Endothelial cell of umbilical vein (primary cell): Measurements from ENCODE around the gene CCSER1. TPM values are rescaled to one million over a fixed set of nuclear protein-coding genes. Genes with fewer than 3 reads are reported as not detected.

Source experiments
- BruUV-seq: library from RNA; stranded (reverse); fragments of 400-500 nt; replicated peaks from 2 replicates; lab custom pipeline; 2021; lab: Mats Ljungman, UMichigan
- CTCF ChIA-PET: fragments of 300-600, 350-600 bp; sonication (Branson Sonifier 250); formaldehyde crosslinking; loops from one replicate; lab custom pipeline; 2021; ENCODE audit warnings: antibody characterized with exemption, inconsistent platforms; lab: Charles Lee
- POLR2A ChIA-PET: fragments of 300-600, 350-600 bp; sonication (Branson Sonifier 250); formaldehyde crosslinking; loops from one replicate; lab custom pipeline; 2021; ENCODE audit warnings: antibody characterized with exemption, inconsistent platforms; lab: Charles Lee
- DNase-seq: peaks from one replicate; pipeline ENCODE4 v3.0.0-alpha.2; 2011; ENCODE audit warnings: low read depth, low spot score
- FAIRE-seq: peaks from 2 replicates; lab custom pipeline; 2011; peaks lifted over from hg19 to GRCh38; lab: Jason Lieb, UNC
- H2AFZ ChIP-seq: 2 replicates; pipeline ENCODE4 v1.6.0; 2012; ENCODE audit warnings: low read depth, low read length, control low read depth, inconsistent platforms
- H3K27ac ChIP-seq: 2 replicates; pipeline ENCODE4 v1.5.1; 2011; ENCODE audit warnings: low read depth, mild to moderate bottlenecking, control low read depth, low read length, moderate library complexity; ENCODE audit not compliant: insufficient read depth
- H3K27me3 ChIP-seq, 2 experiments: 2 replicates each; pipeline versions ENCODE4 v1.6.0 to v1.6.1; 2011; ENCODE audit warnings: low read length in 2 of 2, mixed read lengths in 1 of 2; ENCODE audit not compliant: control insufficient read depth in 2 of 2, insufficient read depth in 2 of 2
- H3K36me3 ChIP-seq, 2 experiments: 2 replicates in 1 of 2; 3 replicates in 1 of 2; pipeline ENCODE4 v1.5.1; 2011; ENCODE audit warnings: low read length in 2 of 2, mild to moderate bottlenecking in 1 of 2, moderate library complexity in 1 of 2; ENCODE audit not compliant: control insufficient read depth in 2 of 2, insufficient read depth in 2 of 2; ENCODE audit errors: extremely low read depth in 1 of 2
- H3K4me1 ChIP-seq: 3 replicates; pipeline ENCODE4 v1.5.1; 2011; ENCODE audit warnings: mild to moderate bottlenecking, low read length; ENCODE audit not compliant: control insufficient read depth, insufficient read depth; ENCODE audit errors: extremely low read depth
- H3K4me2 ChIP-seq: 2 replicates; pipeline ENCODE4 v1.6.1; 2011; ENCODE audit warnings: low read length, control low read depth, mixed read lengths; ENCODE audit not compliant: insufficient read depth
- H3K4me3 ChIP-seq, 3 experiments: fragments of 200-600 bp in 1 of 3; sonication (generic), shearing (Covaris generic) in 1 of 3; replicated peaks in 1 of 3; 2 replicates each; pipeline ENCODE4 v1.5.1; 2011 to 2016; ENCODE audit warnings: control low read depth in 3 of 3, low read length in 3 of 3, mild to moderate bottlenecking in 2 of 3, inconsistent platforms in 1 of 3, low read depth in 1 of 3, moderate library complexity in 1 of 3; ENCODE audit not compliant: insufficient read depth in 1 of 3
- H3K79me2 ChIP-seq: 2 replicates; pipeline ENCODE4 v1.6.0; 2012; ENCODE audit warnings: low read length, inconsistent platforms; ENCODE audit not compliant: control insufficient read depth, insufficient read depth
- H3K9ac ChIP-seq: replicated peaks from 2 replicates; pipeline ENCODE3; 2011; ENCODE audit warnings: low read length, control low read depth; ENCODE audit not compliant: insufficient read depth; ENCODE audit errors: extremely low read depth
- H3K9me1 ChIP-seq: replicated peaks from 3 replicates; pipeline ENCODE4 v1.6.0; 2011; ENCODE audit warnings: mild to moderate bottlenecking, low read length; ENCODE audit not compliant: control insufficient read depth, insufficient read depth; ENCODE audit errors: extremely low read depth
- H3K9me3 ChIP-seq: replicated peaks from 2 replicates; pipeline ENCODE4 v1.5.1; 2012; ENCODE audit warnings: low read length, inconsistent platforms; ENCODE audit not compliant: control insufficient read depth, insufficient read depth
- H4K20me1 ChIP-seq: replicated peaks from 2 replicates; pipeline ENCODE3; 2011; ENCODE audit warnings: mild to moderate bottlenecking, low read length; ENCODE audit not compliant: control insufficient read depth, insufficient read depth; ENCODE audit errors: extremely low read depth
- CTCF ChIP-seq, 2 donors: IDR thresholded peaks; 1 replicate in 1 of 2; 2 replicates in 1 of 2; pipeline ENCODE4 v1.5.1; 2011; ENCODE audit warnings: low read length in 2 of 2, mild to moderate bottlenecking in 2 of 2, moderate library complexity in 2 of 2, control low read depth in 1 of 2, inconsistent platforms in 1 of 2, low read depth in 1 of 2; ENCODE audit not compliant: insufficient read depth in 1 of 2; ENCODE audit errors: extremely low read depth in 1 of 2
- EZH2 ChIP-seq: IDR thresholded peaks from 2 replicates; pipeline ENCODE4 v1.6.1; 2012; ENCODE audit warnings: borderline replicate concordance, low read depth, mild to moderate bottlenecking, moderate library complexity, low read length, inconsistent platforms; ENCODE audit not compliant: severe bottlenecking
- FOS ChIP-seq: IDR thresholded peaks from 2 replicates; pipeline ENCODE4 v1.6.1; 2011; ENCODE audit warnings: mild to moderate bottlenecking, low read length, moderate library complexity, borderline replicate concordance; ENCODE audit not compliant: insufficient read depth
- GATA2 ChIP-seq: IDR thresholded peaks from 2 replicates; pipeline ENCODE4 v1.7.0; 2011; ENCODE audit warnings: low read depth, mild to moderate bottlenecking, moderate library complexity, mixed read lengths, low read length; ENCODE audit not compliant: insufficient read length, insufficient read depth
- JUN ChIP-seq: IDR thresholded peaks from 2 replicates; pipeline ENCODE4 v1.6.1; 2011; ENCODE audit warnings: borderline replicate concordance, low read depth; ENCODE audit not compliant: insufficient read length, insufficient read depth
- MAX ChIP-seq: IDR thresholded peaks from 2 replicates; pipeline ENCODE4 v1.6.1; 2011; ENCODE audit not compliant: insufficient read depth, insufficient read length
- MYC ChIP-seq: IDR thresholded peaks from one replicate; pipeline ENCODE4 v1.6.1; 2011; ENCODE audit warnings: mild to moderate bottlenecking, low read depth, low read length
- POLR2A ChIP-seq: IDR thresholded peaks from 2 replicates; pipeline ENCODE4 v1.6.1; 2012; ENCODE audit warnings: low read depth, mild to moderate bottlenecking, control low read depth, low read length
- POLR2AphosphoS5 ChIP-seq: IDR thresholded peaks from 2 replicates; pipeline ENCODE4 v1.6.1; 2012; ENCODE audit warnings: low read depth, mild to moderate bottlenecking, control low read depth, low read length, moderate library complexity; ENCODE audit not compliant: insufficient read depth
- dilution Hi-C: fragments of 300-500 bp; cut with MboI; formaldehyde crosslinking; loops from one replicate; pipeline ENCODE4 v1.15.0; 2019; ENCODE audit warnings: low sequenced_read_pairs; ENCODE audit not compliant: extremely low pct_ligation_motif_present
- intact Hi-C: fragments of 100-400 bp; cut with micrococcal nuclease; formaldehyde crosslinking; loops from one replicate; pipeline ENCODE4 v1.10.0; 2022
- polyA plus RNA-seq, 4 experiments: library from polyadenylated mRNA; depleted of rRNA in 3 of 4; stranded (reverse) in 3 of 4; unstranded in 1 of 4; fragments of >200 nt; gene quantifications; 2 replicates each; pipeline versions ENCODE4 v1.2.1 to v1.2.3, GENCODE V29; 2011 to 2012; ENCODE audit warnings: missing spikeins in 1 of 4
- total RNA-seq: library from RNA; stranded (reverse); gene quantifications from 2 replicates; pipeline ENCODE4 v1.2.3, GENCODE V29; 2021

CCSER1 gene
- total and polyA plus RNA-seq, 2 donors (not counting 3 experiments of a cell fraction or from before 2014, with no cell fraction given), result 0.11 to 1.8 TPM

DNA sequence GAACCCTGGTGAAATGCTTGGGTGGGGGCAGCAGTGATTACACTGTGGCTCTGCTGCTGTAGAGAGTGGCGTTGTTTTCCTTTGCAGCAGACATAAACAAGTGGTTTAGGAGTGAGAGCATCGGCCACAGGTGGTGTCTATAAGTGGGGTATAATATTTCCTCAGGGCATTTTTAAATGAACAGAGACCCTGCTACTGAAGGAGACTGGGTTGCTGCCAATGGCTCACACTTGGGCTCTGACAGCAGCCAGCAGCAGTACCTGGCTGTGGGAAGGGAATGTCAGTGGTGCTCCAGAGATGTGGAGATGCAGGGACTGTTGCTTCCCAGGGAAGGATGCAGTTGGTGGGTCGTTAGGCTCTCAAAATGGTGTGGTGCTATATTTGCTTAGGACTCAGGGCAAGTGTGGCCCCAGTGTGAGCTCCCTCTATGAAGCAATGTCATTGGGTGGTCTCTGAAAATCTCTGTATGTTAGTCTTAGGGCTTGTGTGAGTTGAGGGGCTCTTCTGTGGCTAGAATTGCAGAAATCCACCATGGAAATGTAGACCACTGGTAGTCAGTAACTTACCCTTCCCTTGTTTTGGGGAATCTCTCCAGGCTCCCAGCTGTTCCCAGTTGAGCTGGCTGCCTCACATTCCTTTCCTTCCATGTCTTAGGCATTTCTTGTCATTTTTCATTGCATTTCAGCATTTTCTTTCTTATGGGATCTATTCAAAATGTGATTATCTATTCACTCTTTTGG is 1153.5 kb downstream of the CCSER1 start:
- H3K36me3 ChIP-seq, result no peaks in the 10 kb centered on the region
- H3K9me1 ChIP-seq, result no peaks in the 10 kb centered on the region
- H3K79me2 ChIP-seq, result no peaks in the 10 kb centered on the region
- dilution Hi-C loops (no loop called here), intact Hi-C loops (no loop called here)
- no peak overlapping the region for H3K27ac ChIP-seq
- TF ChIP-seq MAX (no peak), FOS (no peak)
- no peak overlapping the region for H3K9ac ChIP-seq
- no peaks in the 10 kb centered on the region for H3K4me1 ChIP-seq
- CTCF ChIA-PET, result no interaction called here
- H3K4me3 ChIP-seq, result no peak overlapping the region
- H3K4me2 ChIP-seq, result no peak overlapping the region
- DNase-seq (no peak), FAIRE-seq (no peak)
- no peak overlapping the region for H2AFZ ChIP-seq
- POLR2A ChIA-PET, result no interaction called here
- no peaks in the 10 kb centered on the region for H3K9me3 ChIP-seq
- no TSS peak for BruUV-seq
- H4K20me1 ChIP-seq, result no peaks in the 10 kb centered on the region
- no peaks in the 10 kb centered on the region for H3K27me3 ChIP-seq

- ChIA-PET CTCF (interaction anchor here (0.8 kb wide), 1 partner anchor 8 kb away, joined by 3 read pairs; no protein-coding TSS in a partner anchor), POLR2A (no interaction called here)
- no peak overlapping the region for H3K4me2 ChIP-seq
- H3K4me3 ChIP-seq, result no peak overlapping the region
- no peaks in the 10 kb centered on the region for H3K9me1 ChIP-seq
- H3K27me3 ChIP-seq, result no peaks in the 10 kb centered on the region
- H3K79me2 ChIP-seq, result no peaks in the 10 kb centered on the region
- no peak overlapping the region for H2AFZ ChIP-seq
- dilution Hi-C loops, result no loop called here
- no peaks in the 10 kb centered on the region for H3K9me3 ChIP-seq
- DNase-seq (no peak), FAIRE-seq (no peak)
- H4K20me1 ChIP-seq, result no peaks in the 10 kb centered on the region
- H3K27ac ChIP-seq, result no peak overlapping the region
- no peak for TF ChIP-seq CTCF (IDR thresholded peaks at IDR 0.05; ENCODE audit: extremely low read depth in 1 of 2, insufficient read depth in 1 of 2, low read depth in 1 of 2, low read length in 2 of 2)
- no peak for TF ChIP-seq MYC
- TF ChIP-seq JUN, result no peak
- no peak for TF ChIP-seq FOS
- no peak for TF ChIP-seq MAX
- TF ChIP-seq POLR2A, result no peak
- no peak for TF ChIP-seq POLR2AphosphoS5
- no peak for TF ChIP-seq EZH2
- no peak for TF ChIP-seq GATA2
- H3K36me3 ChIP-seq, result no peaks in the 10 kb centered on the region
- no peaks in the 10 kb centered on the region for H3K4me1 ChIP-seq
- intact Hi-C loops, result no loop called here
- no peak overlapping the region for H3K9ac ChIP-seq
- BruUV-seq, result no TSS peak
These were observed 1155.0 kb downstream of the CCSER1 start for GRCh38 chr4:91282217-91282616.
